CD4-positive, alpha-beta T cell treated with Interleukin-10 for 1 hour (primary cell): ENCODE results near the gene SEC23A.

Experiments used
- DNase-seq: peaks from one replicate; pipeline ENCODE4 v3.0.0-alpha.2; 2020

Gene SEC23A

DNA sequence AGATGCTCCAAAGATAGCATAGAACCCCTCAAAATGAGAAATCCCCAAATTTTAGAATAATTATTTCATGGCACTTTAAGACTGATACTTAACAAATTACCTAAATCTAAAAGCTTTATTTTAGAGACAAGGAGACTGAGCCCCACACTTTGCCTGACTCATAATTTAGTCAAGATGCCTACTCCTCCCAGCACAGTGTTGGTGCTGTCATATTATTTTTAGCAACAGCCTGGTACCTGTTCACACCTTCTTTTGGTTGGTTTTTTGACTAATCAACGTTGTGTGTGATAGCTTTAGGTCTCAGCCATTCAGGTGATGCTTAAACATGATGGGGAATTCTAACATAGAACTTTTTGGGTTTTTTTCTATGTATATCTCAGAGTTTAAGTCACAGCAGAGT is 120.2 kb downstream of the SEC23A start:
- no peak for DNase-seq

GRCh38 chr14:38982278-38982677 is 120.8 kb downstream of the SEC23A start:
- no peak for DNase-seq
